Brain pericyte (primary cell): Measurements from ENCODE around the gene RBM27.
A peak's percentile ranks its signal among the peaks of the same experiment; 100 is the strongest.
"Not testable (repeated sequence)": the region's sequence is repeated elsewhere in the genome, so short reads cannot be mapped to it uniquely, and the experiment has no call there.

Experiments
- DNase-seq: peaks from one replicate; pipeline ENCODE4 v3.0.0-alpha.2; 2012; ENCODE audit warnings: low read depth, low spot score

Gene RBM27, protein sequence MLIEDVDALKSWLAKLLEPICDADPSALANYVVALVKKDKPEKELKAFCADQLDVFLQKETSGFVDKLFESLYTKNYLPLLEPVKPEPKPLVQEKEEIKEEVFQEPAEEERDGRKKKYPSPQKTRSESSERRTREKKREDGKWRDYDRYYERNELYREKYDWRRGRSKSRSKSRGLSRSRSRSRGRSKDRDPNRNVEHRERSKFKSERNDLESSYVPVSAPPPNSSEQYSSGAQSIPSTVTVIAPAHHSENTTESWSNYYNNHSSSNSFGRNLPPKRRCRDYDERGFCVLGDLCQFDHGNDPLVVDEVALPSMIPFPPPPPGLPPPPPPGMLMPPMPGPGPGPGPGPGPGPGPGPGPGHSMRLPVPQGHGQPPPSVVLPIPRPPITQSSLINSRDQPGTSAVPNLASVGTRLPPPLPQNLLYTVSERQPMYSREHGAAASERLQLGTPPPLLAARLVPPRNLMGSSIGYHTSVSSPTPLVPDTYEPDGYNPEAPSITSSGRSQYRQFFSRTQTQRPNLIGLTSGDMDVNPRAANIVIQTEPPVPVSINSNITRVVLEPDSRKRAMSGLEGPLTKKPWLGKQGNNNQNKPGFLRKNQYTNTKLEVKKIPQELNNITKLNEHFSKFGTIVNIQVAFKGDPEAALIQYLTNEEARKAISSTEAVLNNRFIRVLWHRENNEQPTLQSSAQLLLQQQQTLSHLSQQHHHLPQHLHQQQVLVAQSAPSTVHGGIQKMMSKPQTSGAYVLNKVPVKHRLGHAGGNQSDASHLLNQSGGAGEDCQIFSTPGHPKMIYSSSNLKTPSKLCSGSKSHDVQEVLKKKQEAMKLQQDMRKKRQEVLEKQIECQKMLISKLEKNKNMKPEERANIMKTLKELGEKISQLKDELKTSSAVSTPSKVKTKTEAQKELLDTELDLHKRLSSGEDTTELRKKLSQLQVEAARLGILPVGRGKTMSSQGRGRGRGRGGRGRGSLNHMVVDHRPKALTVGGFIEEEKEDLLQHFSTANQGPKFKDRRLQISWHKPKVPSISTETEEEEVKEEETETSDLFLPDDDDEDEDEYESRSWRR

DNA sequence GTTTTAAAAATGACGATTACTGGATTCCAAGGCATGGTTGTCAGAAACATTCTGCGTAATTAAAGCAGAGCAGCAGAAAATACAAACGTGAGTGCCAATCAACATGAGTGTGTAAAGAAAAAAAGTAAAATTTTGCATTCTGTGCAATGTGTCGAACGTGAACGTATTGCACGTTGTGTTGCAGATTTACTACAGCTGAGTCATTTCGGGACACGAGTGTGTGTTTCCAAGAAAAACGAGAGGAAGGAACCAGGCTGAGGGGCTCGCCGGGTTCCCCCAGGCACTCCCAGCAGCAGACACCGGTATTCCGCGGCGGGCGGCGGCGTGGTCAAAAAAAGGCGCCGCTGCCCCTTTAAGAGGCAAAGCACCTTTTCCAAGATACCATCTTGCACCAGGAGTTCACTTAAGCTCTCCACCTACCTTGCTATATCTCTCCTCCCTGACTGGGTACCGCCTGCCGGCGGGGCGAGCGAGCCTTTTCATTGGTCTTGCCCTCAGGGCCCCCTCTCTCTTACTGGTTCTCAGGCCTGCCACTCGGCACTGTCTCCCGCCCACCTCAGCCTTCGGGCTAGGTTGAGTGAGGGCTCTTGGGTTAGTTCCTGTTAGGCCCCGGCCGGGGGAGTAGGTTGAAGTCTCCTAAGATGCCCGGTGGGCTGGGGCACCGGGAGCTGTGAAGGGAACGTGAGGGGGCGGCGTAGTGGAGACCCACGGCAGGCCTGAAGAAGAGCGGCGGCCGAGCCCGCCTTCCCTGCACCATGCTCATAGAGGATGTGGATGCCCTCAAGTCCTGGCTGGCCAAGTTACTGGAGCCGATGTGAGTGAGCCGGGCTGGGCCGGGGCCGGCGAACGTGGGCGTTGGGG lies at the start of gene RBM27:
RBM27 (plus strand) TSS at position 595 of the 861 bp plus-strand sequence; CDS start at position 756, 161 bp downstream.
- DNase-seq = peak; percentile 95

DNA sequence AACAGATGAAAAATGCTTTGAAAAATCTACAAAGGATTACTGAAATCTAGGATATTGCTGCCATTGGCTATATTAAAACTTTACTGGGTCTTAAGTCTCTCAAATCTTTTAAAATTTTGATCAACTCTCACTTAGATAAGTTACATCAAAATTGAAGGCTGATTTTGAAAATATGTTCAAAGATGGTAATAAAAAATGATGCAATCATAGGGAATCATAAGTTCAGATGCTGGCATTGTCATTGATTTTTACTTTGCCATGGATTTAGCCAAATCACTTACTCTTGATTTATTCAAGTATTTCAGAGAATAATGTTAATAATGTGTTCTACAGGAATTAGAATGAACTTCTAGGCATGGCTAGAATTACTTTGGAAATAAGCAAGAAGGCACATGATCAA lies 45.1 kb upstream of the RBM27 start:
- DNase-seq = no peak

DNA sequence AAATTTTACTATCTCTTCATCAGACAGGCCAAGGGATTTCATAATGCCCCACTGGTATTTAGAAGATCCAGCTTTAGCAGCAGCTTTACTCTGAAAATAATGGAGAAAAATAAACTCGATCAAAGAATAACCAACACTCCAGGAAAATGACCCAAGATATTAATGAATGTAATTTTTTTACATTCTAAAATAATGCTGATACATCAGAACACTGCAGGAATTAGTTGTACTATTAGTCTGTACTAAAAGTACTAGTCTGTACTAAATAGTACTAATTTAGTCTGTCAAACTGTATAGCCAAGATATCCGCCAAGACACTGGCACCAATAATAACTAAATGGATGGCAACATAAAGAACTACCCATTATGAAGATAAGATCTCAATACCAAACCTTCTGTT lies 39.0 kb upstream of the RBM27 start:
- DNase-seq = no peak

DNA sequence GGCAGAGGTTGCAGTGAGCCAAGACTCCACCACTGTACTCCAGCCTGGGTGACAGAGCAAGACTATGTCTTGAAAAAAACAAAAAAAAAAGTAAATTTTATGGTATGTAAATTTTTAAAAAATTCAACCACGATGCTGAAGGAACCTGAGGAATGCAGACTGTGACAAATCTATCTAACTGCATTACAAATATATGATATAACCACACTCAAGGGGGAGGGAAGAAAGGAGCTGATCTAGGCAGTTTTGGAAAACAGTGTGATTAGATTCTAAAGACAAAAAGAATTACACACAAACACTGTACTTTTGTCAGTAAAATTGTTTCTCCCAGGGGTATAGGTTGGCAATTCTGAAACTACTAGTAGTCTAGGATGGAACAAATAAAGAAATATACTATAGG lies 37.9 kb upstream of the RBM27 start:
- DNase-seq = no peak

DNA sequence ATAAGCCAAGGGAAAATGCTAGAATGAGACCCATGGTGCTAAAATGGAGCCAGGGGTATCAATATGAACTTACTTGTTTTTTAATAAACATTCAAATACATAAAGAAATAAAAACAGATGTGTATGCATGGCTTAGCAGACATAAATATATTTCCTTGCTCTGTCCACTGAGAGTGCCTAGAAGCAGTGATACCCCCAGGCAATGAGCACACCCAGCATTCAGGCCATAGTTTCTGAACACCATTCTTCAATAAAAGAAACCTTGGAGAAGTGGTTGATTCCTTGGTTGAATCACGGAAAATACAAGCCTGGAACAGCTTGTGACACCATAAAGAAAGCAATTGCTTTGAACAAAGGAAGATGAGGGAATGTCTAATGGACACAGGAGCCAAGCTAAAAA lies 37.5 kb upstream of the RBM27 start:
- no peak for DNase-seq

DNA sequence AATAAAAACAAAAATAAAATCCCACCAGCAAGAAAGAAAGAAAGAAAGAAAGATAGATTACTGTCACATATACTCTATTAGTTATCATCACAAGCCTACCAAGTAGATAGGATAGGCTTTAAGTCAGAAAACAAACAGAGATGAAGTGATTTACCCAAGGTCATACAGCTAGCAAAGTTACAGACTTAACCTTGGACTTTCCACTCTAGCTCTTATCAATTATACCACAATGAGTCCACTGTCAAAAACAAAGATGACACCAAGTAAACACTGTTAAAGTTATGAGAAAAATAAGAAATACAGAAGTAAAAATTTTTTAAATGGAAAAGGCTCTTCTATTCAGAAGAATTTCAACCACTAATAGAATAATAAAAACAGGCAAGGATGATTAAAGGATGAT lies 34.3 kb upstream of the RBM27 start:
- DNase-seq = no peak

DNA sequence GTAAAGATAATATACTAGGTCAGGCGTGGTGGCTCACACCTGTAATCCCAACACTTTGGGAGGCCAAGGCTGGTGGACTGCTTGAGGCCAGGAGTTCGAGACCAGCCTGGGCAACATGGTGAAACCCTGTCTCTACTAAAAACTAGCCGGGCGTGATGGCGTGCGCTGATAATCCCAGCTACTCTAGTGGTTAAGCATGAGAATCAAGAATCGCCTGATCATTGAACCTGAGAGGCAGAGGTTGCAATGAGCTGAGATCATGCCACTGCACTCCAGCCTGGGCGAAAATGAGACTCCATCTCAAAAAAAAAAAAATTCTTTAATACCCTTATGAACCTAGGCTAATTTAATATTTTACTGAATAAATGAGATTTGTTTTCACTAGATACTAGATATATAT lies 30.4 kb upstream of the RBM27 start:
- not testable (repeated sequence) for DNase-seq

DNA sequence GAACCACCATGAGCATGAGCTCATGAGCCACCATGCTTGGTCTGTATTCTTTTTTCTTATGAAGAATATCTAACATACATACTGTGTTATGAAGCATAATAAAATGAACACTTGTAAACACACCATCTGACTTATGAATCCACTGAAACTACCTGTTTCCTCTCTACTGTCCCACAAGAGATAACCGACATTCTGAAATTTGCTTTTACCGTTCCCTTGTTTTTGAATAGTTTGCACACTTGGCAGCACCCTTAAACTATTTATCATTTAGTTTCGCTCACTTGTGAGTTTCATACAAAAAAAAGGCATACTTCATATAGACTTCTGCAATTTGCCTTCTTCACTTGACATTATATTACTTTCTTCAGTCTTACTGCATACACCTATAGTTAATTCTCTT lies 29.8 kb upstream of the RBM27 start:
- no peak for DNase-seq

DNA sequence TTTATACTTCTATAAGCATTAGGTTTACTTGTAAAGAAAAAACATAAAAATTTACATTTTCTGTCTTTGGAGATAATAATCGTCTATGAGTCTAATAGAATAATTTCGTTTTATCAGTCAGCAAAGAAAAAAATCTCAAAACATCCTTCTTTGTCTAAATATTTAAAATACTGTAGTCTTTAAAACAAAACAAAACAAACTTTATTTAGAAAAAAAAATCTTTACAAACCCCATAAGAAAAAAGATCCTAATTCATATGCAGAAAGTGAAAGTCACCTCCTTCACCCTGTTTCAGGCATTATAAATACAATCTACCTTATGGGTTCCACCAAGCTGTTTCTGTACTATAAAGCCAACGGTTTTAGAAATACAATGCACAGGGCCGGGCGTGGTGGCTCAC lies 26.6 kb upstream of the RBM27 start:
- DNase-seq = no peak

DNA sequence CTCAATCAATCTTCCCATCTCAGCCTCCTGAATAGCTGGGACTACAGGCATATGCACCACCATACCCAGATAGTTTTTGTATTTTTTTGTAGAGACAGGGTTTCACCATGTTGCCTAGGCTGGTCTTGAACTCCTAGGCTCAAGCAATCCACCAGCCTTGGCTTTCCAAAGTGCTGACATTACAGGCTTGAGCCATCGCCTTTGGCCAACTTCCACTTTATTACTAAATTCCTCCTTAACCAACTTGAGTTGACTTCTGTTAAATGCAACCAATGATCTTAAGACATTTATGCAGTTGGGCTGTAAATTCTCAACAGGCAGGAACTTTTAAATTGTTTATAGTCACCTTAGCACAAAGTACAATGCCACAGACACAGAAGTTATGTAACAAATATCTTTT lies 23.7 kb upstream of the RBM27 start:
- DNase-seq = no peak

DNA sequence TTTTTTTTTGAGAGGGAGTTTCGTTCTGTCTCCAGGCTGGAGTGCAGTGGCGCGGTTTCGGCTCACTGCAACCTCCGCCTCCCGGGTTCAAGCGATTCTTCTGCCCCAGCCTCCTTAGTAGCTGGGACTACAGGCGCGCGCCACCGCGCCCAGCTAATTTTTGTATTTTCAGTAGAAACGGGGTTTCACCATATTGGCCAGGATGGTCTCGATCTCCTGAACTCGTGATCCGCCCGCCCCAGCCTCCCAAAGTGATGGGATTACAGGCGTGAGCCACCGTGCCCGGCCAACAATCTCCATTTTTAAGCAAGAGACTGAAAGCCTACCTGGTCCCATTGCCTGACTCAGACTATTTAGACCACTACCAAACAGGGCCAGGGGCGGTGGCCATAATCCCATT lies 20.0 kb upstream of the RBM27 start:
- not testable (repeated sequence) for DNase-seq

DNA sequence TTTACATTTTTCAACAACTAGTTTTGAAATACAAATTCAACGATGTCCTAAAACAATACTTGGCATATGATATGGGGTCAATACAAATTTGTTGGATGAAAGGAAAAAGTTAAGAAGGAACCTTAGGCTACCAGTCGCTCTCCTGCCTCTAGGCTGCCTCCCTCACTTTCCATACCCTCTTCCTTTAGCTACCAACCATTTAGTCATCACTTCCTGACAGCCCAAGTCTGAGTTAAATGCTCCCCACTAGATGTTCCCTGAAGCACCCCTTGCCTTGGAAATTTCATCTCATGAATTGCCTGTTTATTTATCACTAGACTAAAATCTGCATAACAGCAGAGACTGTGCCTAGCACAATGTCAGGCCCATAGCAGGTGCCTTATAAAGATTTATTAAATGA lies 18.2 kb upstream of the RBM27 start:
- no peak for DNase-seq

DNA sequence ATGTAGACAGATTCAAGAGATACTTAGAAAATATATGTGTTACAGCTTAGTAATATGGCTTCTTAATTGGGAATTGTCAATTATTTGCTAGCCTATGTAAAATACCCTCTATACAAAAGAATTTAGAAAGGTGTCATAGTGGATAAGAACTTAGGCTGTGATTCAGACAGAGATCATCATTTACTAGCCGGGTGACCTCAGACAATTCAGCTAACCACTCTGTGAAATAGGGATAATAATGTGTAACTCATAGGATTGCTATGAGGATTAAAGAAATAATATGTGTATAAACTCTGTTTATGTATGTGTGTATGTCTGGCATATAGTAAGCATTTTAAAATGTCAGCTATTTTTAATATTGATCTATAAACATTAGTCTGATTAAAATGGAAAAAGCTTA lies 15.0 kb upstream of the RBM27 start:
- no peak for DNase-seq

DNA sequence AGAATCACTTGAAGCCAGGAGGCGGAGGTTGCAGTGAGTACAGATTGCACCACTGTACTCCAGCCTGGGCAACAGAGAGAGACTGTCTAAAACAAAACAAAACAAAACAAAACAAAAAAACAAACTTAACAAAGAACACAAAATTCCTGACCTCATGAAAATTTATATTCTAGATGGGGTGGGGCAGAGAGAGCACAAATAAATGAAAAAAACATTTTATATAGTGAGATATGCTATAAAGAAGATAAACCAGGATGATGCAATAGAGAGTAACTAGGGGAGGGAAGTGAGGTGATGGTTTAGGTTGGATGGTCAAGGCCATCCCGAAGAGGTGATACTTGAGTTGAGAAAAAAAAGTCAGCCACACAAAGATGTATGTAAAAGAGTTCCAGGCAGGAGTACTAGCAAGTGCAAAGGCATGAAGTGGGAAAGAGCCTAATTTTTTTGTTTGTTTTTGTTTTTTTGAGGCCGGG lies 10.8 kb upstream of the RBM27 start:
- DNase-seq = no peak

DNA sequence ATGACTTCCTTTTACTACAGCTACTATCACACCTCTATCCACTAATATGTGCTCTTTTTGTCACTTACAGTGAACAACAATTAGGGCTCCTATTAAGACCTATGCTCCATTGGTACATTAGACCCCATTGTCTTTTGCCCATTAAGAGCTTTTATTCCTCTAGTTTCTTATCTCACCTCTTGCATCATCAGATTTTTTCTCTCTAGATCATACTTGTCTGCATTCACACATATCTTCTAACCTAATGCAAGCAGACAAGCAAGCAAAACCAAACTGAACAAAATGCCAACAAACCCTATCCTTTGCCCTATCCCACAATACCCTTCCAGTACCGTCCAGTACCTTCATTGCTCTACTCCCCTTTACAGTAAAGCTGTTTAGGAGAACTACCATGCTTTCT lies 10.1 kb upstream of the RBM27 start:
- DNase-seq = no peak

DNA sequence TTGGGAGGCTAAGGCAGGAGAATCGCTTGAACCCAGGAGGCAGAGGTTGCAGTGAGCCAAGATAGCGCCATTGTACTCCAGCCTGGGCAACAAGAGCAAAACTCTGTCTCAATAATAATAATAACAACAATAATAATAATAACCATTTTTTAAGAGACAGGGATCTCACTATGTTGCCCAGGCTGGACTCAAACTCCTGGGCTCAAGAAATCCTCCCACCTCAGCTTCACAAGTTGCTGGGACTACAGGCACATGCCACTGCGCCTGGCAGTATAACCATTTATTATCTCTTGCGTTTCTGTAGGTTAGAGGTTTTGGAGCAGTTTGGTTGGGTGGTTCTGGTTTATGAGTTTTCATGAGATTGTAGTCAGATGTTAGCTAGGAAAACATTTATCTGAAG lies 8.4 kb upstream of the RBM27 start:
- not testable (repeated sequence) for DNase-seq

DNA sequence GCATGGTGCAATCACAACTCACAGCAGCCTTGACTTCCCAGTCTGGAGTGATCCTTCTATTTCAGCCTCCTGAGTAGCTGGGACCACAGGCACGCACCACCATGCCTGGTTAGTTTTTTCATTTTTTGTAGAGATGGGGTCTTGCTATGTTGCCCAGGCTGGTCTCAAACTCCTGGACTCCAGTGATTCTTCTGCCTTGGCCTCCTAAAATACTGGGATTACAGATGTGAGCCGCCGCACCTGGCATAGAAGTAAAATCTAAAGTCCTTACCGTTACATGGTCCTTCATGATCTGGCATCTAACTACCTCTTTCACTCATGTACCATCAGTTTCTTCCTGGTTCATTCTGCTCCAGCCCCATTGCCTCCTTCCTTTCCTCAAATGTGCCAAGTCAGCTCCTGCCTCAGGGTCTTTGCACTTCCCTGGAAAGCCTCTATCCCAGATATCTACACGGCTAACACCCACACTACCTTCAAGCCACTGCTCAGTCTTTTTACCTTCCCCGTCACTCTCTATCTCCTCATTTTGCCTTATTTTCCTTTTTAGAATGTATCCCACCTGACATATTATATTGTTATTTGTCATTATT lies 6.9 kb upstream of the RBM27 start:
- no peak for DNase-seq

DNA sequence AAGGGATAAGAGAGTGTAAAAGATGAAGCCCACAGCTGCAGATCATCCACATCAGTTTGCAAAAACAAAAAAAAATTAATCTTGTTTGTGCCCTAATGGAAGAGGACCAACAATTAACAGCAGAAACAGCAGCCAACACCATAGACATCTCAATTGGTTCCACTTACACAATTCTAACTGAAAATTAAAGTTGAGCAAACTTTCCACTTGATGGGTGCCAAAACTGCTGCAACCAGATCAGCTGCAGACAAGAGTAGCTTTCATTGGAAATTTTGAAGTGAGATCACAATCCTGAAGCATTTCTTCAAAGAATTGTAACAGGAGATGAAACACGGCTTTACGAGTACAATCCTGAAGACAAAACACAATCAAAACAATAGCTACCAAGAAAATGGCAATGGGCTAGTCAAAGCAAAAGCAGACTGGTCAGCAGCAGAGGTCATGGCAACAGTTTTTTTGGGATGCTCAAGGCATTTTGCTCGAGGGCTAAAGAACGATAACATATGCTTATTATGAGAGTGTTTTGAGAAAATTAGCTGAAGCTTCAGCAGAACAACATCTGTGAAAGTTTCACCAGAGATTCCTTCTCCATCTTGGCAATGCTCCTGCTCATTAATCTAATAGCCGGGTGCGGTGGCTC lies 4.1 kb upstream of the RBM27 start:
- no peak for DNase-seq

DNA sequence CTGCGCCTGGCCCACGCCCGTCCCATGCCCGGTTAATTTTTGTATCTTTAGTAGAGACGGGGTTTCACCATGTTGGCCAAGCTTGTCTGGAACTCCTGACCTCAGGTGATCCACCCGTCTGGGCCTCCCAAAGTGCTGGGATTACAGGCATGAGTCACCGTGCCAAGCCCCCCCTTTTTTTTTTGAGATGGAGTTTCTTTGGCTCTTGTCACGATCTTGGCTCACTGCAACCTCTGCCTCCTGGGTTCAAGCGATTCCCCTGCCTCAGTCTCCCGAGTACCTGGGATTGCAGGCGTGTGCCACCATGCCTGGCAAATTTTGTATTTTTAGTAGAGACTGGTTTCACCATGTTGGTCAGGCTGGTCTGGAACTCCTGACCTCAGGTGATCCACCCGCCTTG lies 1.6 kb upstream of the RBM27 start:
- not testable (repeated sequence) for DNase-seq

DNA sequence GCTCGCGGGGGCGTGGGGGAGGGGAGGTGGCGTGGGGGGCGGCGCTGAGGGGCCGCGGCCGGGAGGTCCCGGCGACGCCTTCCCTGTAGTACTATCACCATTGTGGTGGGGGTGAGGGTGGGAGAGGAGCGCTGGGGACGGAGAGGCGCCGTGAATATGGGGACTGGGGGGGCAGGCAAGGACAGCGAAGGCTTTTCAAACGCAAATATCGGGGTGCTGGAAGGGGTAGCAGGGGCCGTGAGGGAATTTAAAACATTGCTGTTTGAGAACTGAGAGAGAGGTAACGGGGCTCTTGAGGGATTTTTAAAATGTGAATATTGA lies 427 bp downstream of the RBM27 start:
- DNase-seq = no peak
